Activated naive CD4-positive, alpha-beta T cell treated with anti-CD3 and anti-CD28 coated beads, Interleukin-2, amount 50 U/mL, for 72 hours (primary cell): ENCODE measurements around the gene SERF2. TPM values are rescaled to one million over a fixed set of nuclear protein-coding genes. Genes with fewer than 3 reads are reported as not detected.

Experiments
- total RNA-seq, 2 donors: library from RNA; stranded (reverse); gene quantifications; one replicate each; pipeline ENCODE4 v1.2.3, GENCODE V29; 2022

SERF2 gene
- total RNA-seq, 2 donors from 2014 or later, result 714 to 722 TPM

Other genes starting within 250 kb of the SERF2 start
- gene PPIP5K1, start 202.1 kb upstream of the SERF2 start, total RNA-seq, result 10 to 100 TPM; 27.8 to 51.3 TPM
- gene CKMT1B, start 198.3 kb upstream of the SERF2 start, total RNA-seq, result 1 to 10 TPM in 1 of 2 donors, under 1 TPM in 1; 0.34 to 1.1 TPM
- 1 to 10 TPM; 2.3 to 2.6 TPM for gene STRC, start 173.5 kb upstream of the SERF2 start, total RNA-seq
- gene CATSPER2, start 143.5 kb upstream of the SERF2 start, total RNA-seq, result 1 to 10 TPM; 4.4 to 8.1 TPM
- not detected for gene CKMT1A, start 98.5 kb upstream of the SERF2 start, total RNA-seq
- gene PDIA3, start 45.9 kb upstream of the SERF2 start, total RNA-seq, result 100 to 1,000 TPM; 144 to 224 TPM
- gene ELL3, start 15.4 kb upstream of the SERF2 start, total RNA-seq, result 1 to 10 TPM; 4.5 to 9.3 TPM
- under 1 TPM; 0.31 to 0.61 TPM for gene SERINC4, start 7.9 kb downstream of the SERF2 start, total RNA-seq
- 10 to 100 TPM; 11.6 to 35.2 TPM for gene HYPK, start 8.3 kb downstream of the SERF2 start, total RNA-seq
- 10 to 100 TPM; 48.5 to 50.2 TPM for gene MFAP1, start 32.4 kb downstream of the SERF2 start, total RNA-seq
- 100 to 1,000 TPM in 1 of 2 donors, 10 to 100 TPM in 1; 70.8 to 124 TPM for gene WDR76, start 34.7 kb downstream of the SERF2 start, total RNA-seq